IPS DF 19.7 (cell line): ENCODE data around the gene SPRR1A.
A peak's percentile ranks its signal among the peaks of the same experiment; 100 is the strongest.

Source experiments
- DNase-seq: peaks from one replicate; pipeline ENCODE4 v3.0.0-alpha.2; 2013; ENCODE audit warnings: low read depth, low spot score

Gene SPRR1A

GRCh38 chr1:153028766-153029165 lies 44.9 kb downstream of the SPRR1A start:
- no peak for DNase-seq

GRCh38 chr1:153030895-153031294 lies 47.0 kb downstream of the SPRR1A start, which contains the start of gene SPRR1B:
SPRR1B (plus strand) TSS chr1:153031203; CDS start chr1:153032346, 1,143 bp downstream.
- no peak for DNase-seq

GRCh38 chr1:153032073-153032472 lies 48.2 kb downstream of the SPRR1A start:
- no peak for DNase-seq

GRCh38 chr1:153032677-153033308 lies 48.9 kb downstream of the SPRR1A start:
- DNase-seq, result peak; percentile 38

GRCh38 chr1:153035211-153035610 lies 51.3 kb downstream of the SPRR1A start:
- DNase-seq, result no peak
